Measurements from ENCODE around the gene VAX1.
A peak's percentile ranks its signal among the peaks of the same experiment; 100 is the strongest.
"Not testable (repeated sequence)": the region's sequence is repeated elsewhere in the genome, so short reads cannot be mapped to it uniquely, and the experiment has no call there.

The VAX1 gene

DNA sequence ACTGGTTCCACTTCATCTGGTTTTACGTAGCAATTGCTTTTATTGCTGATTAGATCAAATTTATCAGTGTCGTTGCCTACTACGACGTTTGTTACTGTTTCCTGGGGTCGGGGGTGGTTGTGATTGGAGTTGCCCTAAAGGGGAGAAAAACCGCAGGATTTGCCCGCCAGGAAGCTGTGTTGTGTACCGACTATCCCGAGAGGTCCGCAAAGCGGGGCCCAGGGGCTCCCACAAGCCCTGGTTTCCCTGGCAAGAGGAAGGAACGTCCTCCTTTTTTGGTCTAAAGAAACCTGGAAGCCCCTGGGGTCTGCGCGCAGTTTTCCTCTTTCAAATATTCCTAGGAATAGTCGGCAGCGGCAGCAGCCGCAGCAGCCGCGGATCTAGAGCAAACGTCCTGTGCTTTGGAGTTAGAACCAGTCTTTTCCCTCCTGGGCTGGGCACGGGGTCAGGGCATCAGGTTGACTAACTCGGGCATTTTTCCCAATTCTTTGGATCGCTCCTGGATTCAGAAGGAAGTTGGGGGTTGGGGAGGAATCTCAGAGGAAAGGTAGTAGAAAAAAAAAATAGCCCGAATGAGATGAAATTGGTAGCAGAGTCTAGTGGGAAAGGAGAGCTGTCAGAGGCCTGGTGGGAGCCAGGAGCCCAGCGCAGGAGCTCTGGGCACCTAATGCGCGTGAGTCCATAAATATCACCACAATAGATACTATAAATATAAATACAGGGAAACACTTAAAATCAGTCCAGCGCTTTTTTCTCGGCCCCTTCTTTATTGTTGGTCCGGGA is 4.6 kb downstream of the VAX1 start:
- H3K79me2 ChIP-seq (ENCODE audit: control insufficient read depth, insufficient read depth, low read length, unreplicated experiment) = no peaks in the 10 kb centered on the region
- H2AFZ ChIP-seq (ENCODE audit: low read length, unreplicated experiment) = no peak overlapping the region
- H3K27ac ChIP-seq (ENCODE audit: low read depth, low read length) = no peak overlapping the region
- H3K36me3 ChIP-seq (ENCODE audit: insufficient read depth, low read length) = no peaks in the 10 kb centered on the region
- H3K4me3 ChIP-seq (ENCODE audit: low read depth, low read length) = no peak overlapping the region
- no peaks in the 10 kb centered on the region for H3K4me1 ChIP-seq (ENCODE audit: control insufficient read depth, insufficient read depth, low read length, unreplicated experiment)
- peaks cover 99% of the 10 kb centered on the region for H3K27me3 ChIP-seq (ENCODE audit: insufficient read depth, low read length)

DNA sequence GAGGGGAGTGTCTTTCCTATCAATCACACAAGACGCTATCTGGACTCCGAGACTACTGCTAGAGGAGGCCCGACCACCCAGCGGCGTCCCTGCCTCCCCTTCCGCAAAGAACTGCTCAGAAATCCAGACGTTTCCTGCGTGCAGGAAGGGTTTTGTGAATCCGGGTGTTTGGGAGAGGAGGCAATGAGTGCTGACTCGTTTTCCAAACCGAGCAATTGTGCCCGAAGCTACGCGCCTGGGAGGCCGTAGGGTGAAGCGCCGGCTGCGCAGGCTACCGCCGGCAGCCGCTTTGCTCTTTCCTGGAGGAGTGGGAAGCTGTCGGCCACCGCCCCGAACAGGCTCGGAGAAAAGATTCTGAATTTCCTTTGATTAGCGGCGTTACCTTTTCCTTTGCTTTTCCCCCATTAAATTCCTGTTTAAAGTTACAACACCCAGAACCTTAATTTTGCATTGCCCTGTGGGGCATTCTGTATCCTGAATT is 5.3 kb downstream of the VAX1 start:
- Histone ChIP-seq H3K36me3 (ENCODE audit: insufficient read depth, low read length) (no peaks in the 10 kb centered on the region), H3K4me1 (ENCODE audit: control insufficient read depth, insufficient read depth, low read length, unreplicated experiment) (no peaks in the 10 kb centered on the region), H3K79me2 (ENCODE audit: control insufficient read depth, insufficient read depth, low read length, unreplicated experiment) (no peaks in the 10 kb centered on the region), H2AFZ (ENCODE audit: low read length, unreplicated experiment) (no peak overlapping the region), H3K4me3 (ENCODE audit: low read depth, low read length) (no peak overlapping the region), H3K27ac (ENCODE audit: low read depth, low read length) (no peak overlapping the region), H3K27me3 (ENCODE audit: insufficient read depth, low read length) (peaks cover 98% of the 10 kb centered on the region)

DNA sequence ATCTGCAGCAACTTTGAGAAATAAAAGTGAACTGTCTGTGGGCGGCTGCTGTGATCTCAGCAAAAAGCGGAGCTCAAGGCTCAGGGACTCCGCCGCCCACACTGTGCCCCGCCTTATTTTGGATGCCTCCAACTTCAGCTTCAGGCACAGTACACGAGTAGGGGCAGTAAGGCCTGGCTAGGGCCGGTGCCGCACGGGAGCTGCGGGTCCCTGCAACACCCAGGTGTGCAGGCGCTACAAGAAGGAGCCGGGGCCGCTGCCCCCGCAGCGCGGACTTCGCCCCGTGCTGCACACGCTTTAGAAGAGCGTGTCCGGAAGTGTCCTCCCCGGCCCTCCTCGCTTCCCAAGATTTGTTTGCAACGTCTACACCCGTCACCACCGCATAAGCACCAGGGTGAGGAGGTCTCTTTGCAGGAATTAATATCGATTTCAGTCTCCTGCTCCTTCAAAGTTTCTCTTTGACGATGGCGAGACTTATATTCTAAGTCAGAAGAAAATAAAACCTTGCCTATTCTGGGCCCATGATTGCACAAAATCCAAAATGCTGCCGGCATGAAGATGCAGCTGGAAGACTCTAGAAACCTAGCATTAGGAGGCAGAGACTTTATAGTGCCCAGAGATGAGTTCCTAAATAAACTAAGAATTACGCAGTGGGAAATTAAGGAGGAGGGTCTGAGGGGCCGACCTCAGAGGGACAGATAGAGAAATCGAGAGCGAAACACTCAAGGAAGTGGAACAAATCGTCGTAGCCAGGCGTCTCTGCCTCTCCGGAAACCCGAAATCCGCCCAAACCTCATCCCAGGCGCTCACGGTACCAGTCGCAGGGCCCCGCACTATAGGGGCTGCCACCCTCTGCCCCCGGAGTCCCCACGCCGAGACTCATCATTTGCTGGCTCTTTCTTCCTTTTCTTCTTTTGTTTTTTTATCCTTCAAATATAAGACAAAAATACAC is 6.4 kb downstream of the VAX1 start:
- no peak overlapping the region for H2AFZ ChIP-seq (ENCODE audit: low read length, unreplicated experiment)
- no peaks in the 10 kb centered on the region for H3K79me2 ChIP-seq (ENCODE audit: control insufficient read depth, insufficient read depth, low read length, unreplicated experiment)
- H3K27me3 ChIP-seq (ENCODE audit: insufficient read depth, low read length) = peaks cover 96% of the 10 kb centered on the region
- H3K4me3 ChIP-seq (ENCODE audit: low read depth, low read length) = peak overlapping the region; percentile 44; the same call in 1 of the 2 replicates
- H3K36me3 ChIP-seq (ENCODE audit: insufficient read depth, low read length) = no peaks in the 10 kb centered on the region
- no peaks in the 10 kb centered on the region for H3K4me1 ChIP-seq (ENCODE audit: control insufficient read depth, insufficient read depth, low read length, unreplicated experiment)
- no peak overlapping the region for H3K27ac ChIP-seq (ENCODE audit: low read depth, low read length)

DNA sequence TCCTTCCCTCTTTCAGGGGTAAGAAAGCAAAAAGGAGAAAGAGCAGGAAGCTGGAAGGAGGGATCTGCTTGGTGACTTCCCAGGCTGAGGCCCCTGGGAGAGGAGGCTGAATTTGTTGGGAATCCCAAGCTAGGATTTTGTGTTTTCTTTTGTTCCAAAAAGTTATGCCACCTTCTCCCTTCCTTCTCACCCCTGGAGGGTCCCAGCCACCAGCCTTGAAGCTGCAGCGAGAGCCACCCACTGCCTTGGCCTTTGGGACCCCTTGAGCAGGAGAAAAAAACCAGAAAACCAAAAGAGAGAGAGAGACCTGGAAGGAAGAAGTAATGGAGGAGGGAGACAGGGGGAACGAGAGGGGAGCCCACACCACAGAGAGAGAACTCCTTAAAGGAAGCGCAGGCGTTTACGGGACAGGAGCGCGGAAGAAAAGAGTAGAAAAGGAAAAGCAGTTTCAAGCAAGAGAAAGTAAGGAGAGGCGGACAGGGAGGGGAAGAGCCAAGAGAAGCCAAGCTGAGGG is 7.2 kb downstream of the VAX1 start:
- Histone ChIP-seq H3K27ac (ENCODE audit: low read depth, low read length) (no peak overlapping the region), H3K79me2 (ENCODE audit: control insufficient read depth, insufficient read depth, low read length, unreplicated experiment) (no peaks in the 10 kb centered on the region), H3K4me3 (ENCODE audit: low read depth, low read length) (0 out of 2 replicates have a peak overlapping the region, but pooled peaks have one; percentile 44), H3K4me1 (ENCODE audit: control insufficient read depth, insufficient read depth, low read length, unreplicated experiment) (no peaks in the 10 kb centered on the region), H2AFZ (ENCODE audit: low read length, unreplicated experiment) (no peak overlapping the region), H3K36me3 (ENCODE audit: insufficient read depth, low read length) (no peaks in the 10 kb centered on the region), H3K27me3 (ENCODE audit: insufficient read depth, low read length) (peaks cover 89% of the 10 kb centered on the region)

DNA sequence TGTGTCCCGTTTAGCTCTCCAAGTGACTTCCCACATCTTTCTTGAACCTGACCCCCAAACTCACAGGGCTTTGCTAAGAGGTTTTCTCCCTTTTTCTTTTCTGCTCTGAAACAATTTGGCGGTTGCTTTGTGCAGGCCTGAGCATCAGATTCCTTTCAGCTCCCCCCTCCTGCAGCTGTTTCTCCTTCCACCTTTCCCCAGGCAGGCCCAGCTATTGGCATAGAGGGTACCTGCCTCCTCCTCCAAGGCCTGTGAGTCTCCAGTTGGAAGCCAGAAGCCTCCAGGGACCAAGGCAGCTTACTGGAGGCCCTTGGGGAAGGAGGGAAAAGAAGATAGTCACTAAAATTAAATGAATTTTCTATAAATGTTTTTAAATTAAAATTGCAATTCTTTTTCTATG is 7.7 kb downstream of the VAX1 start:
- no peaks in the 10 kb centered on the region for H3K79me2 ChIP-seq (ENCODE audit: control insufficient read depth, insufficient read depth, low read length, unreplicated experiment)
- no peaks in the 10 kb centered on the region for H3K36me3 ChIP-seq (ENCODE audit: insufficient read depth, low read length)
- no peak overlapping the region for H3K27ac ChIP-seq (ENCODE audit: low read depth, low read length)
- no peak overlapping the region for H3K4me3 ChIP-seq (ENCODE audit: low read depth, low read length)
- H3K27me3 ChIP-seq (ENCODE audit: insufficient read depth, low read length) = peaks cover 83% of the 10 kb centered on the region
- H3K4me1 ChIP-seq (ENCODE audit: control insufficient read depth, insufficient read depth, low read length, unreplicated experiment) = no peaks in the 10 kb centered on the region
- no peak overlapping the region for H2AFZ ChIP-seq (ENCODE audit: low read length, unreplicated experiment)

DNA sequence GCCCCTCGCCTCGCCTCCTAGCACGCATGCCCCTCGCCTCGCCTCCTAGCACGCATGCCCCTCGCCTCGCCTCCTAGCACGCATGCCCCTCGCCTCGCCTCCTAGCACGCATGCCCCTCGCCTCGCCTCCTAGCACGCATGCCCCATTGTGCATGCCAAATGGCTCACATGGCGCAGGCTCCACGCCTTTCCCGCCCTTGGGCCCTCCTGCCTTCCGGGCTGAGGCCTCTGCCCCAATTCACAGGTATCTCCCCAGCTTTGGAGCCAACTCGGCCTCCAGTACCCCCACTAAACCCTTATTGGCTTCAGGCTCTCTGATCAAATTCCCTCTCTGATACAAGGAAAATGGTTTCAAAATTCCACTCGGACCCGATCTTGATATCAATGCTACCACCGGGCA is 11.4 kb downstream of the VAX1 start:
- not testable (repeated sequence) for H3K36me3 ChIP-seq (ENCODE audit: insufficient read depth, low read length); H3K79me2 ChIP-seq (ENCODE audit: control insufficient read depth, insufficient read depth, low read length, unreplicated experiment); H3K4me3 ChIP-seq (ENCODE audit: low read depth, low read length); H3K4me1 ChIP-seq (ENCODE audit: control insufficient read depth, insufficient read depth, low read length, unreplicated experiment); H3K27ac ChIP-seq (ENCODE audit: low read depth, low read length); H2AFZ ChIP-seq (ENCODE audit: low read length, unreplicated experiment)
- peaks cover 47% of the 10 kb centered on the region for H3K27me3 ChIP-seq (ENCODE audit: insufficient read depth, low read length)

DNA sequence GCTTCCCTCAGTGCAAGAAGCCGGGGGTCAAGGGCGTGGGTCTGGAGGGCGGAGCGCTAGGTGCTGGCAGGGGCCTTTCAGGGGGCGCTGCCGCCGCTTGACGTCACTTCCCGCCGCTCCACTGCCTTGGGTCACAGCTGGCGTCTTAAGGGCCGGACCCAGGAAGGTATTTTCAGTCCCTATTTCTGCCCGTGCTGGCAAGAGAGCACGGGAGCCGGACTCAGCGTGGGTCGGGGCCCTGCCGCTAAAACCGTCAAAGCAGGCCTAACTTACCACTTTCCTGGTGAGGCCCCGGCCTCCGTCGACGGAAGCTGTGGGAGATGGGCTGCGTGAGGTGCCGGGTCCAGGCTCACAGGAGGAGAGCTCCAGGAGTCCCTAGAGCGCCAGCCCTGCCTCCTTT is 12.0 kb downstream of the VAX1 start:
- H3K27ac ChIP-seq (ENCODE audit: low read depth, low read length) = no peak overlapping the region
- H3K4me3 ChIP-seq (ENCODE audit: low read depth, low read length) = no peak overlapping the region
- H3K27me3 ChIP-seq (ENCODE audit: insufficient read depth, low read length) = peaks cover 41% of the 10 kb centered on the region
- no peaks in the 10 kb centered on the region for H3K4me1 ChIP-seq (ENCODE audit: control insufficient read depth, insufficient read depth, low read length, unreplicated experiment)
- no peak overlapping the region for H2AFZ ChIP-seq (ENCODE audit: low read length, unreplicated experiment)
- H3K79me2 ChIP-seq (ENCODE audit: control insufficient read depth, insufficient read depth, low read length, unreplicated experiment) = no peaks in the 10 kb centered on the region
- H3K36me3 ChIP-seq (ENCODE audit: insufficient read depth, low read length) = no peaks in the 10 kb centered on the region

DNA sequence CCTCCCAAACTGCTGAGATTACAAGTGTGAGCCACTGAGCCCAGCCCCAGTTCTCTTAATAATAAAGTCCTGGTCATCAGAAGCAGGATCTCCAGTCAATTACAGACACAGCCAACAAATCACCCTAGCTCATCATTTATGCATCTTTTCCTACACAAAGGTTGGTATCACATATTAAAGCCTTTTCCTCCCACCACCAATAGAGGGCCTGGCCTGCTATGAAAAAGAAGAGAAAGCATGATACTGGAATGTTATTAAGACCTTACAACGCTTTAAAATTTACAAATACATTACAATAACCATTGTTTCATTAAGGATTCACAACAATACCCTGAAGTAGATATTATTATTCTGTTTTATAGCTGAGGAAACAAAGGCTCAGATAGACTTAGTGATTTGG is 25.9 kb downstream of the VAX1 start:
- Histone ChIP-seq H3K4me3 (ENCODE audit: low read depth, low read length) (no peak overlapping the region), H2AFZ (ENCODE audit: low read length, unreplicated experiment) (no peak overlapping the region), H3K27me3 (ENCODE audit: insufficient read depth, low read length) (peaks cover 38% of the 10 kb centered on the region), H3K27ac (ENCODE audit: low read depth, low read length) (no peak overlapping the region), H3K36me3 (ENCODE audit: insufficient read depth, low read length) (no peaks in the 10 kb centered on the region), H3K79me2 (ENCODE audit: control insufficient read depth, insufficient read depth, low read length, unreplicated experiment) (no peaks in the 10 kb centered on the region), H3K4me1 (ENCODE audit: control insufficient read depth, insufficient read depth, low read length, unreplicated experiment) (no peaks in the 10 kb centered on the region)

DNA sequence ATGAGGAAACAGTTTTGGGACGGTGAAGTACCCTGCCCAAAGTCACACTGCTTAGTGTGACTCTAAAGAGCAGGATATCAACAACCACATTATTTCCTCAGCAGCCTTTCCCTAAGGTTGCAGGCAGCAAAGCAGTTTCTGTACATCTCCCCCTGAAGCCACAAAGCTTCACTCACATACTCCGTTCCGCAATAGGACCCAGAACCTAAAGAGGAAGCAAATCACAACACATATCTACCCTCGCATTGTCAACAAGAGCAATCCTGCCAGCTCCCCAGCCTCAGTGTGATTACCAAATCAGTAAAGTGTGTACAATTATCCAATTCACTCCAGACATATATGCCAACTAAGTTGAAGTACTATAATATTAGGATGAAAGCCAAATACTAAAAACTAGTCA is 30.8 kb downstream of the VAX1 start:
- Histone ChIP-seq H3K4me1 (ENCODE audit: control insufficient read depth, insufficient read depth, low read length, unreplicated experiment) (no peaks in the 10 kb centered on the region), H3K79me2 (ENCODE audit: control insufficient read depth, insufficient read depth, low read length, unreplicated experiment) (no peaks in the 10 kb centered on the region), H3K27ac (ENCODE audit: low read depth, low read length) (no peak overlapping the region), H3K27me3 (ENCODE audit: insufficient read depth, low read length) (peaks cover 20% of the 10 kb centered on the region; the same call in 1 of the 2 replicates), H2AFZ (ENCODE audit: low read length, unreplicated experiment) (no peak overlapping the region), H3K36me3 (ENCODE audit: insufficient read depth, low read length) (no peaks in the 10 kb centered on the region), H3K4me3 (ENCODE audit: low read depth, low read length) (no peak overlapping the region)

DNA sequence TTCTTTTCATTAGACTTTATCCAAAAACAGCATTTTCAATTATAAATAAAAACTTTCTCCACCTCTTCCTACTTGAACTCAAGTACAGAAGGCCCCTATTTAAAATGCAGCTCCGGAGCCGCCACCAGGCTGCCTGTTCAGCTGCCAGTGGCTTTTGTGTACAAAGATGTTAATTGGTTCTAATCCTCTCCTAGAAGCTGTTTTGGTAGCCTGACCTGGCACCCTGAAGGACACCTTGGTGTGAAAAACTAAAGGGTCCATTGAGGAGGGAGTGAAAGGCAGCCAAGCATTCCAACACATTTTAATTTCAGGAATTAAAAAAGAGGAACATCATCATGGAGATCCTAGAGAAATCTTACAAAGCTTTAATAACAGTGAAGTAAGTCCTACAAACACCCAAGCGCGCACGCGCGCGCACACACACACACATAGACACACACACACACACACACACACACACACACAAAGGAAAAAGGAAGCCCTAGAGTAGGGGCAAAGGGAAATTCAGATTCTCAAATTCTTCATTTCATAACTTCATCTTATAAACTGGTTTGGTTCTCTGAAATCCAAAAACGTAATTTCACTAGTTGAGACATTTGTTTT is 41.4 kb downstream of the VAX1 start:
- Histone ChIP-seq H3K27ac (ENCODE audit: low read depth, low read length) (no peak overlapping the region), H3K36me3 (ENCODE audit: insufficient read depth, low read length) (no peaks in the 10 kb centered on the region), H3K4me3 (ENCODE audit: low read depth, low read length) (no peak overlapping the region), H3K79me2 (ENCODE audit: control insufficient read depth, insufficient read depth, low read length, unreplicated experiment) (no peaks in the 10 kb centered on the region), H2AFZ (ENCODE audit: low read length, unreplicated experiment) (no peak overlapping the region), H3K27me3 (ENCODE audit: insufficient read depth, low read length) (peaks cover 71% of the 10 kb centered on the region), H3K4me1 (ENCODE audit: control insufficient read depth, insufficient read depth, low read length, unreplicated experiment) (no peaks in the 10 kb centered on the region)

All from ACC112 (cell line).